ENCODE results near the gene MTFR2. TPM values are rescaled to one million over a fixed set of nuclear protein-coding genes. Genes with fewer than 3 reads are reported as not detected.

MTFR2 gene
- total and polyA plus RNA-seq, 2 donors (not counting 3 experiments of a cell fraction or from before 2014, with no cell fraction given): 7.7 to 8.7 TPM

- Histone ChIP-seq H3K9me1 (replicated peaks; ENCODE audit: control insufficient read depth, extremely low read depth, insufficient read depth, low read length) (no peaks in the 10 kb centered on the region), H4K20me1 (replicated peaks; ENCODE audit: control insufficient read depth, extremely low read depth, insufficient read depth, low read length) (no peaks in the 10 kb centered on the region), H3K79me2 (ENCODE audit: control insufficient read depth, insufficient read depth, low read length) (no peaks in the 10 kb centered on the region), H3K4me3 (replicated peaks in 1 of 3; ENCODE audit: insufficient read depth in 1 of 3, low read depth in 1 of 3, low read length in 3 of 3) (no peak overlapping the region), H3K9me3 (replicated peaks; ENCODE audit: control insufficient read depth, insufficient read depth, low read length) (no peaks in the 10 kb centered on the region), H3K9ac (replicated peaks; ENCODE audit: extremely low read depth, insufficient read depth, low read length) (no peak overlapping the region), H3K27ac (ENCODE audit: insufficient read depth, low read depth, low read length) (no peak overlapping the region), H3K36me3 (ENCODE audit: control insufficient read depth in 2 of 2, extremely low read depth in 1 of 2, insufficient read depth in 2 of 2, low read length in 2 of 2) (no peaks in the 10 kb centered on the region), H2AFZ (ENCODE audit: low read depth, low read length) (no peak overlapping the region), H3K27me3 (ENCODE audit: control insufficient read depth in 2 of 2, insufficient read depth in 2 of 2, low read length in 2 of 2) (no peaks in the 10 kb centered on the region), H3K4me2 (ENCODE audit: insufficient read depth, low read length) (no peak overlapping the region), H3K4me1 (ENCODE audit: control insufficient read depth, extremely low read depth, insufficient read depth, low read length) (peaks cover 3% of the 10 kb centered on the region)
- ChIA-PET CTCF (interaction anchor here (1.0 kb wide), 1 partner anchor 323 kb away, joined by 3 read pairs; no protein-coding TSS in a partner anchor), POLR2A (no interaction called here)
- no TSS peak for BruUV-seq (replicated peaks)
- DNase-seq (ENCODE audit: low read depth, low spot score): no peak
- TF ChIP-seq CTCF (IDR thresholded peaks at IDR 0.05; ENCODE audit: extremely low read depth in 1 of 2, insufficient read depth in 1 of 2, low read depth in 1 of 2, low read length in 2 of 2) (no peak), MAX (IDR thresholded peaks at IDR 0.05; ENCODE audit: insufficient read depth, insufficient read length) (no peak), POLR2A (IDR thresholded peaks at IDR 0.05; ENCODE audit: low read depth, low read length) (no peak), MYC (IDR thresholded peaks at IDR 0.05; ENCODE audit: low read depth, low read length) (no peak), EZH2 (IDR thresholded peaks at IDR 0.05; ENCODE audit: borderline replicate concordance, low read depth, low read length, severe bottlenecking) (no peak), JUN (IDR thresholded peaks at IDR 0.05; ENCODE audit: borderline replicate concordance, insufficient read depth, insufficient read length, low read depth) (no peak), FOS (IDR thresholded peaks at IDR 0.05; ENCODE audit: borderline replicate concordance, insufficient read depth, low read length) (no peak), POLR2AphosphoS5 (IDR thresholded peaks at IDR 0.05; ENCODE audit: insufficient read depth, low read depth, low read length) (no peak), GATA2 (IDR thresholded peaks at IDR 0.05; ENCODE audit: insufficient read depth, insufficient read length, low read depth, low read length) (no peak)
- no peak for FAIRE-seq
- dilution Hi-C loops (cut with MboI; ENCODE audit: extremely low pct_ligation_motif_present, low sequenced_read_pairs) (no loop called here), intact Hi-C loops (cut with micrococcal nuclease) (no loop called here)
Measured at GRCh38 chr6:136232701-136233100, 17.4 kb downstream of the MTFR2 start.
